ENCODE measurements around the gene ERVW-1.
"Not testable (repeated sequence)": the region's sequence is repeated elsewhere in the genome, so short reads cannot be mapped to it uniquely, and the experiment has no call there.

- TF ChIP-seq CTCF, POLR2A (IDR thresholded peaks at IDR 0.05): not testable (repeated sequence)
Measured at GRCh38 chr7:92473989-92474388, 3.8 kb downstream of the ERVW-1 start.

Measured in testis (tissue), 2 donors.